Osteoblast (primary cell): ENCODE data around the gene RAB10. TPM values are rescaled to one million over a fixed set of nuclear protein-coding genes. Genes with fewer than 3 reads are reported as not detected.

Experiments
- DNase-seq: peaks from one replicate; pipeline ENCODE4 v3.0.0; 2011; ENCODE audit warnings: low spot score, mixed read lengths; ENCODE audit not compliant: insufficient read length; ENCODE audit errors: missing footprints
- H2AFZ ChIP-seq: 2 replicates; pipeline ENCODE4 v1.6.0; 2011; ENCODE audit warnings: mild to moderate bottlenecking, low read length
- H3K27ac ChIP-seq: 2 replicates; pipeline ENCODE4 v1.5.1; 2011; ENCODE audit warnings: mild to moderate bottlenecking, low read depth, low read length, moderate library complexity
- H3K27me3 ChIP-seq: 2 replicates; pipeline ENCODE4 v1.6.0; 2012; ENCODE audit warnings: mild to moderate bottlenecking, control low read depth, inconsistent platforms, low read length, moderate library complexity; ENCODE audit not compliant: insufficient read depth
- H3K36me3 ChIP-seq: 2 replicates; pipeline ENCODE4 v1.5.1; 2011; ENCODE audit warnings: mild to moderate bottlenecking, low read length, control low read depth, moderate library complexity; ENCODE audit not compliant: insufficient read depth
- H3K4me1 ChIP-seq: 2 replicates; pipeline ENCODE4 v1.5.1; 2011; ENCODE audit warnings: mild to moderate bottlenecking, low read length, control low read depth, moderate library complexity; ENCODE audit not compliant: insufficient read depth
- H3K4me2 ChIP-seq: 2 replicates; pipeline ENCODE4 v1.6.0; 2011; ENCODE audit warnings: mild to moderate bottlenecking, low read length; ENCODE audit not compliant: insufficient read depth
- H3K4me3 ChIP-seq: fragments of 200-600 bp; sonication (generic); 3 replicates; pipeline ENCODE4 v1.5.1; 2012; ENCODE audit warnings: mild to moderate bottlenecking, low read length, inconsistent platforms; ENCODE audit not compliant: insufficient read depth
- H3K79me2 ChIP-seq: 2 replicates; pipeline ENCODE4 v1.6.0; 2012; ENCODE audit warnings: mild to moderate bottlenecking, low read length, control low read depth, inconsistent platforms; ENCODE audit not compliant: insufficient read depth
- H3K9me3 ChIP-seq: 2 replicates; pipeline ENCODE4 v1.5.1; 2011; ENCODE audit warnings: low read depth, low read length, control low read depth
- H4K20me1 ChIP-seq: 2 replicates; pipeline ENCODE4 v1.6.0; 2012; ENCODE audit warnings: mild to moderate bottlenecking, low read length, control low read depth; ENCODE audit not compliant: insufficient read depth
- CTCF ChIP-seq: IDR thresholded peaks from 2 replicates; pipeline ENCODE4 v1.5.1; 2011; ENCODE audit warnings: mild to moderate bottlenecking, low read depth, low read length, moderate library complexity; ENCODE audit errors: extremely low read depth
- total RNA-seq: library from RNA; depleted of rRNA; stranded (reverse); fragments of >200 nt; gene quantifications from 2 replicates; pipeline ENCODE4 v1.2.3, GENCODE V29; 2012

Gene RAB10
- total RNA-seq, 1 donor, result 151 TPM

DNA sequence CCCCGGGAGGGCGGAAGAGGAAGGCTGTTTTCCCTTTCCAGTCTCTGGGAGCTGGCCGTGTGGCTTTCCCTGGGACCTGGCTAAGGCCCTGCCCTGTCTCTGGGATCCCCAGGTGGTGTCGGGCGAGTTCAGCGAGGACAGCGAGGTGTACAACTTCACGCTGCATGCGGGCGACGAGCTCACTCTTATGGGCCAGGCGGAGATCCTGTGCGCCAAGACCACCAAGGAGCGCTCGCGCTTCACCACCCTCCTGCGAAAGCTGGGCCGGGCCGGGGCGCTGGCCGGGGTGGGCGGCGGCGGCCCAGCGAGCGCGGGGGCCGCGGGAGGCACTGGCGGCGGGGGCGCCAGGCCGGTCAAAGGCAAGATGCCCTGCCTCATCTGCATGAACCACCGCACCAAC, 150.2 kb downstream of the RAB10 start:
- TF ChIP-seq CTCF, result no peak
- Histone ChIP-seq H4K20me1 (no peaks in the 10 kb centered on the region), H3K4me2 (peak overlapping the region; percentile 81), H3K4me3 (peak overlapping the region; percentile 67), H3K4me1 (peaks cover 8% of the 10 kb centered on the region), H3K9me3 (no peaks in the 10 kb centered on the region), H3K27ac (no peak overlapping the region), H3K79me2 (no peaks in the 10 kb centered on the region), H3K36me3 (no peaks in the 10 kb centered on the region), H2AFZ (peak overlapping the region; percentile 85), H3K27me3 (no peaks in the 10 kb centered on the region)
- DNase-seq, result no peak

GRCh38 chr2:26184555-26185303, 150.8 kb downstream of the RAB10 start:
- Histone ChIP-seq H2AFZ (peak overlapping the region; percentile 89), H3K27me3 (no peaks in the 10 kb centered on the region), H3K4me1 (peaks cover 2% of the 10 kb centered on the region), H4K20me1 (no peaks in the 10 kb centered on the region), H3K9me3 (no peaks in the 10 kb centered on the region), H3K27ac (peak overlapping the region; percentile 23), H3K4me3 (peak overlapping the region; percentile 78), H3K4me2 (peak overlapping the region; percentile 86), H3K79me2 (no peaks in the 10 kb centered on the region), H3K36me3 (no peaks in the 10 kb centered on the region)
- peak; percentile 50 for TF ChIP-seq CTCF
- DNase-seq, result peak; percentile 100

DNA sequence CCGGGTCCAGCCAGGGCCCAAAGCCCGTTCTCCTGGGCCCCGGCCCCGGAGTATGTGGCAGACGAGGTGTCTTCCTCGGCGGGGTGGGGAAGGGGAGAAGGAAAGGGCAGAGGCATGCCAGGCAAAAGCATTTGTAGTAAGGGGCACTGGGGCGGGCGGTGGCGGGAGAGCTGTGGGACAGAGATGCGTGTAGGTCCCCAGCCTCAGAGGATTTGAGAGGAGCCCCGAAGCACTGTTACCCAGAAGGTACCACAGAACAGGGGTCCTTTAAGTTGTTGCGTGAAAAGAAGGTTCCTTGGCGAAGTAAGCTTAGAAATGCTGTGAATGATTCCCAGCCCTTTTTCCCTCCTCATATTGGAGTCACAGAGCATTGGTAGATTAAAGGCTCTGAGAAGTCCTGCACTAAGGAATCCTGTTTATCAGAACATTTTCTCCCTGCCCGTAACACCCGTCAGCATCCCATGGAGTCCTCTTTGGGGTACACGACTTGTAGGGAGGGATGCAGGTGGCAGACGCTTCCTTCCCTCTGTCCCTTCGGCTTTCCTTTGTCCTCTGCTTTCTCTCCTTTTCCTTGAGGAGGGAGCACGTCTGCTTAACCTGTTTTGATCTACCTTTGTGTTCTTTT, 151.5 kb downstream of the RAB10 start:
- DNase-seq, result peak; percentile 82
- Histone ChIP-seq H3K4me1 (peaks cover 2% of the 10 kb centered on the region), H3K36me3 (no peaks in the 10 kb centered on the region), H3K9me3 (no peaks in the 10 kb centered on the region), H3K27me3 (no peaks in the 10 kb centered on the region), H3K27ac (peak overlapping the region; percentile 23), H3K79me2 (no peaks in the 10 kb centered on the region), H3K4me3 (peak overlapping the region; percentile 78), H2AFZ (peak overlapping the region; percentile 89), H3K4me2 (peak overlapping the region; percentile 86), H4K20me1 (no peaks in the 10 kb centered on the region)
- TF ChIP-seq CTCF, result no peak
